GM06990 (cell line): ENCODE results near the gene C16orf87.

Experiments
- DNase-seq: peaks from one replicate; pipeline ENCODE4 v3.0.0-alpha.2; 2011; ENCODE audit not compliant: insufficient read length; ENCODE audit errors: extremely low read depth
- H3K27me3 ChIP-seq: replicated peaks from 2 replicates; pipeline ENCODE4 v1.6.0; 2011; ENCODE audit warnings: low read length; ENCODE audit not compliant: control insufficient read depth, insufficient read depth
- H3K36me3 ChIP-seq: 2 replicates; pipeline ENCODE4 v1.5.1; 2011; ENCODE audit warnings: low read length; ENCODE audit not compliant: control insufficient read depth, insufficient read depth
- H3K4me3 ChIP-seq: replicated peaks from 2 replicates; pipeline ENCODE4 v1.5.1; 2011; ENCODE audit warnings: low read depth, mild to moderate bottlenecking, control low read depth, low read length
- CTCF ChIP-seq: IDR thresholded peaks from 2 replicates; pipeline ENCODE4 v1.5.1; 2011; ENCODE audit warnings: low read length, control low read depth, mild to moderate bottlenecking, inconsistent platforms; ENCODE audit not compliant: insufficient read depth, poor library complexity, severe bottlenecking

The C16orf87 gene

GRCh38 chr16:46747777-46748651, 83.0 kb downstream of the C16orf87 start, which contains the start of gene MYLK3:
MYLK3 (minus strand) TSS chr16:46748344; CDS start chr16:46748193, 151 bp downstream.
- H3K36me3 ChIP-seq = no peaks in the 10 kb centered on the region
- H3K27me3 ChIP-seq = no peaks in the 10 kb centered on the region
- H3K4me3 ChIP-seq = no peak within 1 kb of the TSS
- no peak for TF ChIP-seq CTCF
- no peak for DNase-seq

- no peak for TF ChIP-seq CTCF
- H3K4me3 ChIP-seq = no peak overlapping the region
- DNase-seq = no peak
Observed at GRCh38 chr16:46746821-46747776, 83.9 kb downstream of the C16orf87 start.

More at GRCh38 chr16:46746821-46747776, 83.9 kb downstream of the C16orf87 start:
- Histone ChIP-seq H3K36me3 (no peaks in the 10 kb centered on the region), H3K27me3 (no peaks in the 10 kb centered on the region)
